Breast epithelium (tissue), 4 donors: Measurements from ENCODE around the gene TRANK1. TPM values are rescaled to one million over a fixed set of nuclear protein-coding genes. Genes with fewer than 3 reads are reported as not detected.

Source experiments
- DNase-seq, 2 donors: peaks; one replicate each; pipeline ENCODE4 v3.0.0-alpha.2; 2019; ENCODE audit warnings: low spot score in 2 of 2
- H3K27ac ChIP-seq, 2 donors: fragments of 200-600 bp; sonication (generic) in 1 of 2; one replicate each; pipeline ENCODE4 v1.5.1; 2016 to 2019; ENCODE audit warnings: mild to moderate bottlenecking in 1 of 2
- H3K27me3 ChIP-seq, 2 donors: fragments of 200-600 bp; sonication (generic) in 1 of 2; one replicate each; pipeline versions ENCODE4 v1.5.1 to v1.6.0; 2017 to 2019; ENCODE audit warnings: control low read depth in 1 of 2, mild to moderate bottlenecking in 1 of 2
- H3K36me3 ChIP-seq: fragments of 200-600 bp; one replicate; pipeline ENCODE4 v1.5.1; 2019
- H3K4me1 ChIP-seq, 2 donors: fragments of 200-600 bp; sonication (generic); one replicate each; pipeline ENCODE4 v1.5.1; 2016 to 2019; ENCODE audit warnings: control low read depth in 1 of 2
- H3K4me3 ChIP-seq, 3 donors: fragments of 200-600 bp; sonication (generic); 1 replicate in 2 of 3; 2 replicates in 1 of 3; pipeline ENCODE4 v1.5.1; 2016 to 2019; ENCODE audit warnings: mild to moderate bottlenecking in 3 of 3, moderate library complexity in 2 of 3
- H3K9me3 ChIP-seq, 2 donors: fragments of 200-600 bp; sonication (generic) in 1 of 2; one replicate each; pipeline ENCODE4 v1.5.1; 2016 to 2019; ENCODE audit warnings: control low read depth in 1 of 2
- POLR2A ChIP-seq: fragments of 450-650 bp; IDR thresholded peaks from one replicate; pipeline ENCODE4 v1.6.1; 2016; ENCODE audit warnings: antibody characterized with exemption, mild to moderate bottlenecking, moderate library complexity
- POLR2AphosphoS5 ChIP-seq, 3 donors: sonication (generic); formaldehyde crosslinking; IDR thresholded peaks; one replicate each; pipeline ENCODE4 v1.6.1; 2017; ENCODE audit warnings: antibody characterized with exemption in 3 of 3
- intact Hi-C: fragments of 100-400 bp; cut with DNase I; formaldehyde crosslinking; loops from one replicate; pipeline ENCODE4 v1.15.1; 2023; ENCODE audit warnings: low total_unique reads
- total RNA-seq, 3 donors: library from RNA; depleted of rRNA; stranded (reverse); fragments of >200 nt; gene quantifications; one replicate each; pipeline ENCODE4 v1.1.0, GENCODE V29; 2016
- TF ChIP-seq, protein P1 (sequence below), 3 donors: fragments of 450-650 bp; IDR thresholded peaks; one replicate each; pipeline ENCODE4 v1.5.1; 2016 to 2017; ENCODE audit warnings: antibody characterized with exemption in 3 of 3, mild to moderate bottlenecking in 3 of 3, moderate library complexity in 3 of 3

Gene TRANK1
- total RNA-seq, 3 donors from 2014 or later = 13.6 to 16.6 (median 13.8) TPM

DNA sequence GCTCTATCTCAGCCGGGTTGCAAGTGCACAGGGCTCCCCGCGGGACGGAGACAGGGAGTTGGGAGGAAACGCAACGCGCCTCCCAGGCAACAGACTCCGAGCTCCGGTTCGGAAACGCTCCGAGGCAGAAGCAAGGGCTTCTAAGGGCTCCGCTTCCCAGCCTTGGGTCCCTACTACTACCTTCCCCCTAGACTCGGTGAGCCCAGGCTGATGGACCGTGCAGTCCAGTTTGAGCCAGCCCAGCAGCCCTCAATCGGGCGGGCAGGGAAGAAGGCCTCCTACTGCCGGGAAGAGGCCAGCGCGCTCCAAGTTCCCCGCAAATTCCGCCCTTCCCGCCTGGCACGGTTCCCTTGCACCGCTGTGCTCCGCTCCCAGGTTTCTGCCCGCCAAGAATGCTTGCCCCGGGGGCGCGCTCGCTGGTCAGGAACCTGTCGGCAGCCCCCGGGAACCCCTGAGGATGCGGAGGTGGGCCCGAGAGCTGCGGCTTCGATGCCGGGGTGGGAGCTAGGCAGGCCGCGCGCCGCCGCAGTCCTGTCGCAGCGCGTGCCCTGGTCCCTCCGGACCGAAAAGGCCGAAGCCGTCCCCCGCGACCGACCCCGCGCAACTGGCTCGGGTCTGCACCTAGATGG, 728 bp downstream of the TRANK1 start:
- Histone ChIP-seq H3K4me3 (peak overlapping the region; percentile 73 to 91 (median 85)), H3K36me3 (no peaks in the 10 kb centered on the region), H3K4me1 (no peaks in the 10 kb centered on the region), H3K9me3 (peaks cover 7 to 13% of the 10 kb centered on the region in 2 donors), H3K27me3 (no peaks in the 10 kb centered on the region), H3K27ac (peak overlapping the region; percentile 50 to 82)
- DNase-seq = peak; percentile 21 to 62
- intact Hi-C loops = loop anchor here (5.0 kb wide), 1 partner anchor 1488 kb away; no protein-coding TSS in a partner anchor
- TF ChIP-seq POLR2AphosphoS5 (IDR thresholded peaks at IDR 0.05) (peak in 2 of 3 donors; percentile 12 to 32), POLR2A (no peak)
- TF ChIP-seq, protein P1, sequence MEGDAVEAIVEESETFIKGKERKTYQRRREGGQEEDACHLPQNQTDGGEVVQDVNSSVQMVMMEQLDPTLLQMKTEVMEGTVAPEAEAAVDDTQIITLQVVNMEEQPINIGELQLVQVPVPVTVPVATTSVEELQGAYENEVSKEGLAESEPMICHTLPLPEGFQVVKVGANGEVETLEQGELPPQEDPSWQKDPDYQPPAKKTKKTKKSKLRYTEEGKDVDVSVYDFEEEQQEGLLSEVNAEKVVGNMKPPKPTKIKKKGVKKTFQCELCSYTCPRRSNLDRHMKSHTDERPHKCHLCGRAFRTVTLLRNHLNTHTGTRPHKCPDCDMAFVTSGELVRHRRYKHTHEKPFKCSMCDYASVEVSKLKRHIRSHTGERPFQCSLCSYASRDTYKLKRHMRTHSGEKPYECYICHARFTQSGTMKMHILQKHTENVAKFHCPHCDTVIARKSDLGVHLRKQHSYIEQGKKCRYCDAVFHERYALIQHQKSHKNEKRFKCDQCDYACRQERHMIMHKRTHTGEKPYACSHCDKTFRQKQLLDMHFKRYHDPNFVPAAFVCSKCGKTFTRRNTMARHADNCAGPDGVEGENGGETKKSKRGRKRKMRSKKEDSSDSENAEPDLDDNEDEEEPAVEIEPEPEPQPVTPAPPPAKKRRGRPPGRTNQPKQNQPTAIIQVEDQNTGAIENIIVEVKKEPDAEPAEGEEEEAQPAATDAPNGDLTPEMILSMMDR (IDR thresholded peaks at IDR 0.05) = no peak

DNA sequence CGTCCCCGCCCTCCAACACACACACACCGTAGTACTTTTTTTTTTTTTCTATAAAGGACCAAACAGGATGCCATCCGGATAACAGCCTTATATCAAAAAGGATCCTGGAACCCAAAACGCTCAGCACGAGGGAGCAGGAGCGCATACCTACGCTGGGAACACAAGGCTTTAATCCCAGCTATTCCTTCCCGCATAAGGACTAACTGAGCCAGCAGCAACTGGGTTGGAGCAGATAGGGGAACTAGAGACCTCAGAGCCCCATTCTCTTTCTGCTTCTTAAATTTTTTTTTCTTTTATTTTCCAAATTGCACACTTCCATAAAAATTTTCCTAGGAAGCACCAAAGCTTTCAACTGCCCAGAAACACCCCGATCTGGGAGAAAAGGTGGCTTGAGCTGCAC, 1.3 kb downstream of the TRANK1 start:
- TF ChIP-seq, protein P1 (IDR thresholded peaks at IDR 0.05) = no peak
- TF ChIP-seq POLR2A (no peak), POLR2AphosphoS5 (IDR thresholded peaks at IDR 0.05) (no peak)
- peaks cover 7 to 13% of the 10 kb centered on the region in 2 donors for H3K9me3 ChIP-seq
- intact Hi-C loops = loop anchor here (5.0 kb wide), 1 partner anchor 1489 kb away; no protein-coding TSS in a partner anchor
- no peaks in the 10 kb centered on the region for H3K36me3 ChIP-seq
- peak overlapping the region; percentile 73 to 91 (median 85) for H3K4me3 ChIP-seq
- no peak for DNase-seq
- H3K4me1 ChIP-seq = no peaks in the 10 kb centered on the region
- H3K27me3 ChIP-seq = no peaks in the 10 kb centered on the region
- H3K27ac ChIP-seq = peak overlapping the region; percentile 50 to 82

- no peak for DNase-seq
- TF ChIP-seq, protein P1 (IDR thresholded peaks at IDR 0.05) = no peak
- no peak for TF ChIP-seq POLR2AphosphoS5 (IDR thresholded peaks at IDR 0.05)
- no peak for TF ChIP-seq POLR2A
- Histone ChIP-seq H3K27ac (no peak overlapping the region), H3K4me1 (no peaks in the 10 kb centered on the region), H3K9me3 (peaks cover 5 to 6% of the 10 kb centered on the region in 2 donors), H3K4me3 (no peak overlapping the region), H3K27me3 (no peaks in the 10 kb centered on the region), H3K36me3 (no peaks in the 10 kb centered on the region)
- intact Hi-C loops = loop anchor here (5.0 kb wide), 1 partner anchor 1490 kb away; no protein-coding TSS in a partner anchor
Measured at GRCh38 chr3:36942638-36943248, 2.1 kb downstream of the TRANK1 start.

DNA sequence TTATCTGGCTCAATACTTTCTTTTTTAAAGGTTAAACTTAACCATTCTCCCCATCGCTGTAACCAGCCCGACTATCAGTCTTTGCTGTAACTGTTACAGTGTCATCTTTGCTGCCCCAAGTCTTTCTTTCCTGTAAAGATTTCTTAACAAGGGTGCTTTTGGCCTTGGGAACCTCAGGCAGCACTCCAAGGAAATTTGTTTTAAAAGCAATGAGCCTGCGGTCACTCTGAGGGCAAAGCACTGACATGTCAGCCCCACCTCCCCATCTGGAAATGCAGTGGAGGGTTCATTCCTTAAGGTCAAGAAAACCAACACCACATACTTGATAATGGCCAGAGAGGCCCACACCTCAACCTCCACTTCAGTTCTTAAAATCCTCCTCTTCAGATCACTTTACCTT, 3.2 kb downstream of the TRANK1 start:
- TF ChIP-seq, protein P1 (IDR thresholded peaks at IDR 0.05) = no peak
- TF ChIP-seq POLR2AphosphoS5 (IDR thresholded peaks at IDR 0.05) = no peak
- TF ChIP-seq POLR2A = no peak

DNA sequence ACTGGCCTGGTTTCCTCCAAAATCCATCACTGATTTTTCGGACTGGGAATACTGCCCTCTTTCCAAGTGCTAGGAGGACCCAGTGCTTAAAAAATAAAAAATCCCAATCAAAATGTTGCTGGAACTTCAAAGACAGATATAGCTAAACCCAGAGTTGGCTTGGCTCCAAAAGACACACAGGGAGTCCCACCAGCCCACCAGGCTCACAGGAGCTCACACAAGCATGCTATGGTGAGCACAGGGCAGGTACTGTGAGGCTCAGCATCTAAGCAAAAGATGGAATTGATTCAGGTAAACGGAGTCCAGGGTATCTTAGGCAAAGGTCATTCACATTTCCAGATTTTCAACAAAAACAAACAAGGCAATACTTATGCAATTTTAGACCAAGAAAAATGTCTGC, 3.7 kb downstream of the TRANK1 start:
- no peak for DNase-seq
- TF ChIP-seq POLR2AphosphoS5 (IDR thresholded peaks at IDR 0.05) (no peak), POLR2A (no peak)
- TF ChIP-seq, protein P1 (IDR thresholded peaks at IDR 0.05) = no peak
- H3K27ac ChIP-seq = no peak overlapping the region

More for the DNA sequence above, 3.2 kb downstream of the TRANK1 start:
- intact Hi-C loops = loop anchor here (5.0 kb wide), 1 partner anchor 1491 kb away; no protein-coding TSS in a partner anchor
- H3K36me3 ChIP-seq = no peaks in the 10 kb centered on the region
- no peak for DNase-seq
- no peaks in the 10 kb centered on the region for H3K9me3 ChIP-seq
- no peak overlapping the region for H3K27ac ChIP-seq
- H3K4me1 ChIP-seq = no peaks in the 10 kb centered on the region
- H3K4me3 ChIP-seq = no peak overlapping the region
- no peaks in the 10 kb centered on the region for H3K27me3 ChIP-seq

More for the DNA sequence above, 3.7 kb downstream of the TRANK1 start:
- intact Hi-C loops = loop anchor here (5.0 kb wide), 1 partner anchor 1491 kb away; no protein-coding TSS in a partner anchor
- no peaks in the 10 kb centered on the region for H3K4me1 ChIP-seq
- H3K36me3 ChIP-seq = no peaks in the 10 kb centered on the region
- no peaks in the 10 kb centered on the region for H3K27me3 ChIP-seq
- no peaks in the 10 kb centered on the region for H3K9me3 ChIP-seq
- H3K4me3 ChIP-seq = no peak overlapping the region
